HG02798 (cell line): Measurements from ENCODE around the gene L1CAM.
"Not testable (repeated sequence)": the region's sequence is repeated elsewhere in the genome, so short reads cannot be mapped to it uniquely, and the experiment has no call there.

Experiments used
- ATAC-seq: cut with Tn5 transposase; IDR thresholded peaks from one replicate; pipeline ENCODE4 v1.9.1; 2021; ENCODE audit warnings: mild to moderate bottlenecking; ENCODE audit not compliant: unreplicated experiment, poor library complexity

L1CAM gene

GRCh38 chrX:153831429-153832150, 54.4 kb downstream of the L1CAM start:
- no peak for ATAC-seq

DNA sequence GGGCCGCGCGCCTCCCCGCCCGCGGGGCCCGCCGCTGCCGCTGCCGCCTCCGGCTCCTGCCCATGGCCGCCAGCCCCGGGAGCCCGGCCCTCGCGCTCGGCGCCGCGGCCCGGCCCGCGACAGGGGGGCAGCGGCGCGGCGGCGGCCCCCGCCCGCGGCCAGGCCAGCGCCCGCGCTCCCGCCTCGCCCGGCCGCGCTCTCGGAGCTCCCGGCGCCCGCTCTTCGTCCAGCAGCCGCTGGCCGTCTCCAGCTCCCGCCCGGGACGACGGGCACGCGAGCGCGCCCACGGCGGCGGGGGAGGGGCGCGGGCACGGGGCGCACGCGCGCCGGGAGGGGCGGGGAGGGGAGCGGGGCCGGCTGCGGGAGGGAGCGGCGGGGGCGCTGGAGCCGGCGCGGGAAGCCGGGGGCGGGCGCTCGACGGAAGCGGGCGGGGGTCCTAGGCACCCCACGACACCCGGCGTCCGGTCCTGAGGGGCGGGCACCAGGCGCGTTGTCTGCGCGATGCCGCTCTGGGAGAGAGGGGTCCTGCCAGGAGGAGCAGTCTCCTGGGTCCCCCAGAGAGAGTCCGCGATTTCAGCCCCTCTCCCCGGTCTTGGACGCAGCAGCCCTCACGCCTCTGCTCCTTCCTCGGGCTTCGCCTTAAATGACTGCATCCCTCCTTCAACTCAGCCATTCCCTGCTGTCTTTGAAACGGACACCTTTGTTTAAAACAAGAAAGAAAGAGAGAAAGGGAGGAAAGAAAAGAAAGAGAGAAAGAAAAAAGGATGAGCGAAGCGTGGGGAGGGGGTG, 55.1 kb downstream of the L1CAM start:
- ATAC-seq: no peak

GRCh38 chrX:153829799-153830639, 56.0 kb downstream of the L1CAM start, which contains the start of gene PDZD4:
TSS of gene PDZD4 (minus strand) at chrX:153830544. CDS start at chrX:153830298, 246 bp downstream.
- no peak for ATAC-seq

DNA sequence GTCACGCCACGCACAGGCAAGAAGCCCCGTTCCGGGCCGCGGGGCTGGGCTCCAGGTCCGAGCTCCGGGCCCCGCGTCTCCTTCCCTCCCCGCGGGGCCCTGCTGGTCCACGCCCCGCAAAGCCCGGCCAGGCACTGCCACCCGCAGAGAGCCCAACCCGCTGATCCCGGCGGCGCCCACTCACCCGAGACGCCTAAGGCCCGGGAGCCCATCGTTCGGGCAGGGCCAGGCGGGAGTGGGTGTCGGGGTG, 56.5 kb downstream of the L1CAM start:
- ATAC-seq: no peak

DNA sequence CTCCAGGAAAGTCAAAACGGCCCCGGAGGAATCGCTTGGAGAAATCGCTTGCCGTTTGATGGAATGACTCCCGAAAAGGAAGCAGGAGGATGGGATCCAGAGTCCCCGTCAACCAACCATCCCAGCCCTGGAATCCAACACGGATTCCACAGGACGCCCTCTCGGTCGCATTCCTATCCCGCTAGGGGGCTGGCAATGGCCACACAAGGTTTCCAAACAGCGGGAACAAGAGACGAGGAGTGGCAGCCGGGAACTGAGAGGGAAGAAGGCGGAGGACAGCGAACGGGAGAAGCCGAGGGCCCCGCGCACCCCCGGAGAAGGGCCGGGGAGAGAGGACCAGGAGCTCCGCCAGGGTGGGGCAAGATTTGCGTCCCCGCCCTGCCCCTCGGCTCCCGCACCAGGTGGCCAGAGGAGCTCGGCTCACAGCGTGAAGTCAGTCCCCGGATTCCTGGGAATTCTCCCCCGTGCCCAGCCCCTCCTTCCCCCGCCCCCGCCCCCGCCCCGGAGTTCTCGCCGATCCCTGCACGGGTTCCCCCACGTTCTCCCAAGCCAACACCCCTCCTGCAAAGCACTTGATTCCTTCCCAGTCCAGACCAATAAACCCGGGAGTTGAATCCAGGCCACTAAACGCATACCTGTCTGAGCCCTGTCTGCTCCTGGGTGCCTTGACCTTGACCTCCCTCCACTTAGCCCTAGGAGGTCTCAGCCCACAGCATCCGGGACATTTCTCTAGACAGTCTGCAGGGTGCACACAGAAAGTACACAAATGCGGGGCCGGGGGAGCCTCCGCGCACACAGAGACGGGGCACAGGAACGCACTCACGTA, 57.0 kb downstream of the L1CAM start:
- no peak for ATAC-seq

- no peak for ATAC-seq
Observed at GRCh38 chrX:153828308-153828707, 57.7 kb downstream of the L1CAM start.

DNA sequence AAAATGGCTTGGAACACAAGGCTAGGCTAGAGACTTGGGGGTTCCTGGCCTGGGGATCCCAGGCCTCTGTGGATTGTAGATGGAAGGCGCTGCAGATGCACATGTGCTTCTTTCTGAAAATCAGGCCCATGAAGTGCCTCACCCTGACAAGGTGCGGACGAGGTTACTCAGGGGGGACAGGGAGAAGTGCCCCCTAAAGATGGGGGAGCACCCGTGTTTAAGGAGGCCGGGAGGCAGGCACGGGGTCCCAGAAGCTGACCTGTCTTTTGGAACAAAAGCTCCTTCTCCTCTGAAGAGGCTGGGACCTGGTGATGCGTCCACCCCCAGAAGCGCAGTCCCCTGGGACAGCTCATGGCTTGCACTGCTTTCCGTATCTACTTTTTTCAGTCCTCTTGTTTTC, 58.1 kb downstream of the L1CAM start:
- no peak for ATAC-seq

- ATAC-seq: no peak
Observed at GRCh38 chrX:153827016-153827415, 59.0 kb downstream of the L1CAM start.

- no peak for ATAC-seq
Observed at GRCh38 chrX:153825042-153825441, 60.9 kb downstream of the L1CAM start.

DNA sequence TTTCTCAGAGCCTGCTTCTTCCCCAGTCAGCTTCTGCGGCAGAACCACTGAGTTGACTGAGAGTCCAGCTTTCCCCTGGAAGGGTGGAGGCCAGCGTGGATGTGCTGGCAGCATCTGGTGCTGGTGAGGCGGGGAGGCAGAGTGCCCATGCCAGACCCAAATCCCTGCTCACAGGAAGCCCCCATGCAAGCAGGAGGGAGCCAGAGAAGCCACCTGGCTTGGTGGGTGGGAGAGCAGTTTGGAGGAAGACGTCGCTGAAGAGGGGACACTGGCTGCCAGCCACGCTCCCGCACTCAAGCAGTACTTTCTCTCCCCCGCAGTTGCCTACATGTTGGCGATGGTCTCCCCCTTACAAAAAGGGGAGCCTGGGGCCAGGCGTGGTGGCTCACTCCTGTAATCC, 61.6 kb downstream of the L1CAM start:
- no peak for ATAC-seq

- ATAC-seq: no peak
Observed at GRCh38 chrX:153821066-153821465, 64.9 kb downstream of the L1CAM start.

DNA sequence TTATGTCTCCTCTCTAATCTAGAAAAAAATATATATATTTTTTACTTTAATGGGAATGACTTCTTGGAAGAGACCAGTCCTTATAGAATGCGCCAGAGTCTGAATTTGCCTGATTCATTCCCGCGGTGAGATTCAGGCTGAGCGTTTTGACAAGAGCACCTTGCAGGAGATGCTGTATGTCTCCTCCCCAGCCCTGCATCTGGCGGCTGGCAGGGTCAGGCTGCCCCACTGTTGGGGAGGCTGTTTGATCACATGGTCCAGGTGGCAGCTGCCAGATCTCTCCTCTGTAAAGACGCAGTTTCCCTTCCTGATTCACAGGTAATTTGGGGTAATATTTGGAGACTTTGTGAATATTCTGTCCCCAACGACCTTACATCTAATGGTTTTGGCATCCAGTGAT, 65.4 kb downstream of the L1CAM start:
- no peak for ATAC-seq

- no peak for ATAC-seq
Observed at GRCh38 chrX:153819384-153820040, 66.5 kb downstream of the L1CAM start.

DNA sequence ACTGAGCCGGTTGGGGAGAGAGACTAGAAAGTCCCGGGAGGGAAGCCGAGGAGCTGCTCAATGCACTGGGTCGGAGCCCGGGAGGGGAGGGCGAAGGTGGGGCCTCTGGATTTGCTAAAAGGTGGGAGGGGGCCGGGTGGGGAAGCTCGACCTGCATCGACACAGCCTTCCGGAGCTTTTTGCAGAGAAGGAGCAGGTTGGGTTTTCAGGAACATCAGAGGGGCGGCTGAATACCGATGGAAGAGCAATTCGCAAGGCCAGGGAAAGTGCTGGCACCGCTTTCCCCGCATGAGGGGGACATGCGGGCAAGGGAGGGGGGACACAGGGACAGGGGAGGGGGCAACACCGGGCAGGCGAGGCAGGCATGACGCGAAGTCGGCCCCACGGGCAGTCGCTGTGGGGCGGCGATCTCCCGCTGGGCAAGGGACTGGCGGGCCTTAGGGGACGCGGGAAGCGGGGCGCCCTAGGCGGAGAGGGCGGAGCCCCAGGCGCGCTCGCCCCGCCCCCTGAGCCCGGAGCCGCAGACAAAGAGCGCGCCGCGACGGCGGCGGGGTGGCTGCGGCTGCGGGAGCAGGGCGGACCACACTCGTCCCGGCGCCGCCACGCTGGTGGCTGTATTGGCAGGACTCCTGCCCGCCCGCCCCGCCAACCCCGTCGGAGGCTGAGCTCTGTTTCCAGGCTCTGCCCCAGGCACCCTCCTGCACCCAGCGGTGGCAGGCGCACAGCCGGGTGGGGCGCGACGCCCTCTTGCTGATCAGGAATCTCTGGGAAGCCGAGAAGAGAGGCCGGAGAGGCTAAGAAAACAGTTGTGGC, 67.2 kb downstream of the L1CAM start:
- ATAC-seq: no peak

DNA sequence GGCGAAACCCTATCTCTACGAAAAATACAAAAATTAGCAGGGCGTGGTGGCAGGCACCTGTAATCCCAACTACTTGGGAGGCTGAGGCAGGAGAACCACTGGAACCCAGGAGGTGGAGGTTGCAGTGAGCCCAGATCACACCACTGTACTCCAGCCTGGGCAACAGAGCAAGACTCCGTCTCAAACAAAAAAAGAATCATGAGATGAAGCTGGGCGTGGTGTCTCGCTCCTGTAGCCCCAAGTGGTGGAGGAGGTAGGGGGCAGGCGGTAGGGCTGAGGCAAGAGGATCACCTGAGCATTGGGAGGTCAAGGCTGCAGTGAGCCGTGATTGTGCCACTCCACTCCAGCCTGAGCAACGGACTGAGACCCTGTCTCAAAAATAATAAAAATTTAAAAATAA, 67.9 kb downstream of the L1CAM start:
- ATAC-seq: not testable (repeated sequence)

DNA sequence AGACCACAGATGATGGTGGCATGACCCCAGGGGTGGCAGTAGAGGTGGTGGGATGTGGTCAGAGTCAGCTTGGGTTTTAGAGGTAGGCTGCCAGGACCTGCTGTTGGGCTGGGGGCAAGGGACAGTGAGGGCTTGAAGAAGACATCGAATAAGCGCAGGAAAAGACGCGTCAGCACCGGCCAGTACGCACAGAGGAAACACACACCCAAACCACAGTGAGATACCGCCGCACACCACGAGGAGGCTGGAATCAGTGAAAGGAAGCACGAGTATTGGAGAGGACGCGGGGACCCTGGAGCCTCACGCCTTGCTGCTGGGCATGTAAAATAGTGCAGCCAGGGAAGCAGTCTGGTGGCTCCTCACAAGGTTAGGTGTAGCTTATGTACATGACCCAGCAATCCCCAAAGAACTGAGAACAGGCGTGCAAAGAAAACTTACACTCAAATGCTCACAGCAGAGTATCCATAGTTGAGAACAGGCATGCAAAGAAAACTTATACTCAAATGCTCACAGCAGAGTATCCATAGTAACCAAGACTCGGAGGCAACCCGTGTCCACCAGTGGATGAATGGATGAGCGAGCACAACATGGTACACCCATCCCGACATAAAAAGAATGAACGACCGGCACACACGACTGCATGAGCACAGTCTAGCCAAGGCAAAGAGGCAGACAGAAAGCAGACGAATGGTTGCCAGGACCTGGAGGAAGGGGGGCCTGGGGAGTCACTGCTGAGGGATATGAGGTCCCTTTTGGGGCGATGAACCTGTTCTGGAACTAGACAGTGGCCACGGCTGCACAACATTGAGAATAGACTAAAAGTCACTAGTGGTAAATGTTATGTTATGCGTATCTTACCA, 68.9 kb downstream of the L1CAM start:
- no peak for ATAC-seq

DNA sequence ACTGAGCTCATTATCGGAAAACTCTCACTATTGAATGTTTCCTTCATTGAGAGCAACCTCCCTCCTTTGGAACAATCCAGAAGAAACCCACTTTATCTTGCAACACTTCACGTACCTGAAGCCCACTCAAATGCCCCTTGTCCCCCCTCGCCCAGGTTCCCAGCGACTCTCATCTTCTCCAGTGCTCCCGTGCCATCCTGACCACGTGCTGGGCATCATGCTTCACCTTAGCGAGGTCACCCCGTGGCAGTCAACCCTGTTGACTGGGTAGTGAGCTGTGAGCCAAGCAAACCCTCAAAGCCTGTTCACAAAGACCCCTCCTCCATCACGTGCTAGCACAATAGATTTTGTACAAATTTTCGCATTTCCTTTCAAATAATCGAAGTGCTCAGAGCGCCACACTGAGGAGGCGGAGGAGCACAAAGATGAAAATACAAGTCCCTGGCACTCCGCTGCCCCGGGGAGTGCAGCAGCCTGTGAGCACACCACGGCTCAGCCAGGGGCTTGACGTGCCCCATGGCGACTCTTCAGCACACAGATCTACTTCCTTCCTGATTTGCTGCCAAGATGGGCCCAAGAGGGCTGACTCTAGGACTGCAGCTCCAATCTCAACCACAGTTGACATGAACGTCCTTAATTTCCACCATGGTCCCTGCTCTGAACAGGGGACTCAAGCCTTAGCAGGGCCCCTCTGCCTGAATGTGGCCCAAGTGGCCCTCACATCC, 71.2 kb downstream of the L1CAM start:
- no peak for ATAC-seq
